HepG2 (cell line): ENCODE measurements around the gene PTPA. TPM values are rescaled to one million over a fixed set of nuclear protein-coding genes. Genes with fewer than 3 reads are reported as not detected.
A peak's percentile ranks its signal among the peaks of the same experiment; 100 is the strongest.

Source experiments
- ATAC-seq: fragments of 200-7000 bp; cut with Tn5 transposase; 3 replicates; pipeline ENCODE4 v1.9.1; 2020; ENCODE audit warnings: mild to moderate bottlenecking, moderate library complexity
- BruUV-seq: library from RNA; stranded (reverse); fragments of 400-500 nt; replicated peaks from 2 replicates; lab custom pipeline; 2021; lab: Mats Ljungman, UMichigan
- CTCF ChIA-PET: fragments of 300-600 bp; formaldehyde crosslinking; extraction: SDS; loops from one replicate; lab custom pipeline; 2021; ENCODE audit warnings: low total read pairs, inconsistent platforms, low intra/inter-chr PET ratio; lab: Yijun Ruan, JAX
- POLR2A ChIA-PET: fragments of 350-600 bp; sonication (Branson Sonifier 250); formaldehyde crosslinking; loops from one replicate; lab custom pipeline; 2020; ENCODE audit warnings: antibody characterized with exemption, inconsistent platforms; lab: Yijun Ruan, JAX
- DNase-seq: peaks from one replicate; pipeline ENCODE4 v3.0.0-alpha.2; 2015; ENCODE audit warnings: low spot score
- FAIRE-seq: peaks from 3 replicates; lab custom pipeline; 2011; peaks lifted over from hg19 to GRCh38; lab: Jason Lieb, UNC
- H2AFZ ChIP-seq: one replicate; pipeline ENCODE4 v1.6.1; 2011; ENCODE audit warnings: low read length, inconsistent platforms
- H3K27ac ChIP-seq: fragments of 300-600 bp; 3 replicates; pipeline ENCODE4 v1.8.0; 2011; ENCODE audit warnings: mixed run types, mild to moderate bottlenecking, mixed read lengths, low read length, inconsistent platforms; ENCODE audit not compliant: insufficient read depth; ENCODE audit errors: extremely low read length
- H3K27me3 ChIP-seq, 2 experiments: fragments of 200-600 bp in 1 of 2; 2 replicates in 1 of 2; 3 replicates in 1 of 2; pipeline versions ENCODE4 v1.6.0 to v1.8.0; 2011; ENCODE audit warnings: low read length in 2 of 2, mild to moderate bottlenecking in 2 of 2, moderate library complexity in 2 of 2, inconsistent platforms in 1 of 2; ENCODE audit not compliant: insufficient read depth in 2 of 2, control insufficient read depth in 1 of 2
- H3K36me3 ChIP-seq, 2 experiments: fragments of 200-600 bp in 1 of 2; replicated peaks in 1 of 2; 2 replicates in 1 of 2; 3 replicates in 1 of 2; pipeline versions ENCODE4 v1.5.1 to v1.8.0; 2011; ENCODE audit warnings: low read length in 2 of 2, inconsistent platforms in 1 of 2; ENCODE audit not compliant: insufficient read depth in 2 of 2, control insufficient read depth in 1 of 2
- H3K4me1 ChIP-seq: 2 replicates; pipeline ENCODE4 v1.5.1; 2012; ENCODE audit warnings: low read length, inconsistent platforms; ENCODE audit not compliant: insufficient read depth
- H3K4me2 ChIP-seq: 2 replicates; pipeline ENCODE4 v1.6.0; 2011; ENCODE audit warnings: low read depth, low read length, inconsistent platforms
- H3K4me3 ChIP-seq, 3 experiments: fragments of 200-600 bp in 1 of 3; sonication (generic), shearing (Covaris generic) in 1 of 3; replicated peaks in 1 of 3; 2 replicates each; pipeline ENCODE4 v1.5.1; 2011 to 2016; ENCODE audit warnings: low read length in 3 of 3, inconsistent platforms in 2 of 3, low read depth in 2 of 3, mild to moderate bottlenecking in 2 of 3, control low read depth in 1 of 3, mixed read lengths in 1 of 3; ENCODE audit not compliant: insufficient read depth in 1 of 3
- H3K79me2 ChIP-seq: one replicate; pipeline ENCODE4 v1.6.1; 2011; ENCODE audit warnings: low read length, inconsistent platforms; ENCODE audit not compliant: insufficient read depth
- H3K9ac ChIP-seq: 2 replicates; pipeline ENCODE4 v1.6.0; 2011; ENCODE audit warnings: mild to moderate bottlenecking, low read depth, low read length, inconsistent platforms; ENCODE audit not compliant: insufficient read depth
- H3K9me3 ChIP-seq: 2 replicates; pipeline ENCODE4 v1.5.1; 2012; ENCODE audit warnings: mild to moderate bottlenecking, low read length
- H4K20me1 ChIP-seq: 2 replicates; pipeline ENCODE4 v1.6.0; 2011; ENCODE audit warnings: inconsistent platforms, mild to moderate bottlenecking, low read length, moderate library complexity; ENCODE audit not compliant: insufficient read depth
- FOXK1 ChIP-seq: sonication (generic); formaldehyde crosslinking; IDR thresholded peaks from 2 replicates; pipeline ENCODE4 v1.4.0; 2020; ENCODE audit warnings: low read depth, missing genetic modification reagents, borderline replicate concordance
- IRX3 ChIP-seq: sonication (generic); formaldehyde crosslinking; IDR thresholded peaks from 2 replicates; pipeline ENCODE4 v1.8.1; 2023; ENCODE audit warnings: mild to moderate bottlenecking, low read depth, missing genetic modification reagents, borderline replicate concordance
- KDM1A ChIP-seq: IDR thresholded peaks from 2 replicates; pipeline ENCODE4 v1.6.1; 2016; ENCODE audit warnings: missing compliant biosample characterization
- NR2F2 ChIP-seq: IDR thresholded peaks from 2 replicates; pipeline ENCODE4 v1.6.1; 2012; ENCODE audit warnings: low read depth, inconsistent platforms, borderline replicate concordance
- ZFY ChIP-seq: sonication (generic); formaldehyde crosslinking; IDR thresholded peaks from 2 replicates; pipeline ENCODE4 v1.4.0; 2020; ENCODE audit warnings: missing genetic modification reagents
- ZNF207 ChIP-seq: fragments of 450-650 bp; IDR thresholded peaks from 2 replicates; pipeline ENCODE4 v1.6.1; 2016; ENCODE audit warnings: antibody characterized with exemption, borderline replicate concordance
- ZNF451 ChIP-seq: sonication (generic); formaldehyde crosslinking; IDR thresholded peaks from 2 replicates; pipeline ENCODE4 v1.5.0; 2020; ENCODE audit warnings: mild to moderate bottlenecking, missing genetic modification reagents
- ZNF619 ChIP-seq: sonication (generic); formaldehyde crosslinking; IDR thresholded peaks from 2 replicates; pipeline ENCODE4 v1.4.0; 2020; ENCODE audit warnings: mild to moderate bottlenecking, missing genetic modification reagents
- WGBS: methylation state at CpG from one replicate; pipeline ENCODE4 v1.1.6; 2017; ENCODE audit warnings: low lambda C conversion rate; 5-methylcytosine and 5-hydroxymethylcytosine counted together
- in situ Hi-C: cut with HindIII; loops from 2 replicates; pipeline ENCODE4 v1.10.0; 2017; ENCODE audit warnings: low pct_unique_long_range_greater_than_20kb; ENCODE audit not compliant: extremely low pct_ligation_motif_present
- intact Hi-C: fragments of 100-400 bp; cut with micrococcal nuclease; formaldehyde crosslinking; loops from one replicate; pipeline ENCODE4 v1.10.0; 2022; ENCODE audit not compliant: unreplicated experiment
- polyA plus RNA-seq, 8 experiments: library from polyadenylated mRNA; depleted of rRNA in 3 of 8; stranded (reverse) in 7 of 8; unstranded in 1 of 8; fragments of >200 nt; fragmentation: Illumina TruSeq in 4 of 8; extraction: Trizol in 4 of 8; gene quantifications; 2 replicates each; pipeline versions ENCODE4 v1.2.1 to v1.2.3, GENCODE V29; 2011 to 2016; ENCODE audit warnings: low read depth in 4 of 8, missing spikeins in 1 of 8, mixed read lengths in 1 of 8; ENCODE audit not compliant: insufficient read depth in 1 of 8
- total RNA-seq, 5 experiments: library from RNA; depleted of rRNA; stranded (reverse); fragments of >200 nt; fragmentation: Illumina TruSeq; extraction: Trizol; gene quantifications; 2 replicates each; pipeline ENCODE4 v1.2.3, GENCODE V29; 2016; ENCODE audit warnings: low read depth in 1 of 5
- TF ChIP-seq, protein P1 (sequence below): IDR thresholded peaks from 2 replicates; pipeline ENCODE4 v1.6.1; 2016; ENCODE audit warnings: missing compliant biosample characterization, missing genetic modification reagents, borderline replicate concordance

Gene PTPA
- total and polyA plus RNA-seq, 2 of the 13 experiments (the other 11 are each of a cell fraction or from before 2014, with no cell fraction given) = 79.3 to 105 TPM

DNA sequence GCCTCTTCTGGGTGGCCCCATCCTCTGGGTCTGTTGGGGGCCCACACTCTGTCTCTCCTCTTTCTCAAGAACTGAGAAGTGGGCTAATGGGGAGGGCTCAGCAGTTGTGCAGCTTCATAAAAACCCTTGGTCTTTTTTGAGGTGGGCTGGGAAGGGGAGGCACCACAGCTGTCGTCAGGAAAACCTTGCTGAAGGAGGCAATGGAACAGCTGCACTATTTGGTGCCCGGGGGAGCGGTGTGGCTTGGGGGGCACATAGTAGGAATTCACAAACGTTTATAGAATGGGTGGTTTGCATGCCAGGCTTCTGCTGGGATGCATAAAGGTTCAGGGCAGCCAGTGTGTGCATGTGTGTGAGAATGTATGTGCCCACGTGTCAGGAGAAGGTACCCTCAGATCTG lies 70.0 kb downstream of the PTPA start:
- peaks cover 3 to 27% of the 10 kb centered on the region in 2 experiments for H3K27me3 ChIP-seq
- no peak overlapping the region for H3K9ac ChIP-seq
- 34% methylated on average over 5 of the region's 5 CpGs for WGBS
- no peak for DNase-seq
- H3K4me2 ChIP-seq = no peak overlapping the region
- H3K79me2 ChIP-seq = peaks cover 5% of the 10 kb centered on the region
- H3K36me3 ChIP-seq = no peaks in the 10 kb centered on the region
- ChIA-PET CTCF (no interaction called here), POLR2A (interaction anchor here (0.8 kb wide), 1 partner anchor 31 kb away, joined by 3 read pairs; no protein-coding TSS in a partner anchor)
- FAIRE-seq = no peak
- H2AFZ ChIP-seq = no peak overlapping the region
- peaks cover 54% of the 10 kb centered on the region for H3K4me1 ChIP-seq
- intact Hi-C loops = no loop called here
- H3K4me3 ChIP-seq = no peak overlapping the region
- H3K9me3 ChIP-seq = no peaks in the 10 kb centered on the region
- H3K27ac ChIP-seq = no peak overlapping the region
- in situ Hi-C loops = no loop called here
- ATAC-seq = no peak
- TF ChIP-seq, protein P1, sequence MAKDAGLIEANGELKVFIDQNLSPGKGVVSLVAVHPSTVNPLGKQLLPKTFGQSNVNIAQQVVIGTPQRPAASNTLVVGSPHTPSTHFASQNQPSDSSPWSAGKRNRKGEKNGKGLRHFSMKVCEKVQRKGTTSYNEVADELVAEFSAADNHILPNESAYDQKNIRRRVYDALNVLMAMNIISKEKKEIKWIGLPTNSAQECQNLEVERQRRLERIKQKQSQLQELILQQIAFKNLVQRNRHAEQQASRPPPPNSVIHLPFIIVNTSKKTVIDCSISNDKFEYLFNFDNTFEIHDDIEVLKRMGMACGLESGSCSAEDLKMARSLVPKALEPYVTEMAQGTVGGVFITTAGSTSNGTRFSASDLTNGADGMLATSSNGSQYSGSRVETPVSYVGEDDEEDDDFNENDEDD (CRISPR knock-in tag) = no peak
- no peak for TF ChIP-seq KDM1A (CRISPR knock-in tag)
- no peak for TF ChIP-seq ZNF451 (CRISPR knock-in tag)
- TF ChIP-seq ZNF207 = no peak
- no TSS peak for BruUV-seq
- peaks cover 3% of the 10 kb centered on the region; the same call in 1 of the 2 replicates for H4K20me1 ChIP-seq

DNA sequence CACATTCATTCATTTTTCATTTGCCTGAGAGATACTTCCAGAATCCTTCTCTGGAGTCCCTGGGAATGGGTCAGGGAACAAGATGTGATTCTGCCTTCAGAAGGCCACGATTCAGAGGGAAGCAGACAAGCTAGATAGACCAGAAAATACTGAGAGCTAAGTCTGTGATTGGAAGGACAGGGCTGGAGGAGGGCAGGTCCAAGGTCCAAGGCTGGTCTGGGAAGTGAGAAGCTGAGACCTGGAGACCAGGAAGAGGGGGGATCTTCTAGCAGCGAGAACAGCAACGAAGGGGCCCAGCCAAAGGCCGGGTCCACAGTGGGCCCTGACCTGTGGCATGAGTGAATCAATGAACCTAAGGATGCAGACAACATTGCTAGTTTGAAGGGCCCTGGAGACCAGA lies 70.9 kb downstream of the PTPA start:
- 16% methylated on average over 3 of the region's 4 CpGs for WGBS
- POLR2A ChIA-PET = interaction anchor here (0.6 to 1.5 kb wide), 4 partner anchors 20 to 444 kb away, joined by 3 read pairs; partner anchors contain the start of gene NTMT1
- Histone ChIP-seq H3K27me3 (peaks cover 3 to 27% of the 10 kb centered on the region in 2 experiments), H4K20me1 (peaks cover 3% of the 10 kb centered on the region; the same call in 1 of the 2 replicates), H3K9ac (no peak overlapping the region), H3K27ac (no peak overlapping the region), H2AFZ (no peak overlapping the region), H3K9me3 (no peaks in the 10 kb centered on the region), H3K4me1 (peaks cover 54% of the 10 kb centered on the region), H3K4me2 (peak overlapping the region; percentile 37), H3K4me3 (peak overlapping the region in 1 of 3 experiments; percentile 11; a peak in 1 of 6 replicates), H3K79me2 (no peaks in the 10 kb centered on the region), H3K36me3 (no peaks in the 10 kb centered on the region)
- FAIRE-seq (no peak), ATAC-seq (no peak), DNase-seq (no peak)
- in situ Hi-C loops = no loop called here
- BruUV-seq = no TSS peak
- CTCF ChIA-PET = interaction anchor here (1.1 to 1.2 kb wide), 2 partner anchors 38 to 428 kb away, joined by 3 to 4 read pairs; no protein-coding TSS in a partner anchor
- intact Hi-C loops = no loop called here
- no peak for TF ChIP-seq FOXK1
- TF ChIP-seq ZFY (CRISPR knock-in tag) = no peak
- TF ChIP-seq ZNF619 (CRISPR knock-in tag) = no peak
- no peak for TF ChIP-seq NR2F2
- no peak for TF ChIP-seq IRX3
